Right lobe of liver (tissue), 4 donors: ENCODE measurements around the gene RAB33A.

ENCODE experiments used
- POLR2A ChIP-seq: fragments of 450-650 bp; IDR thresholded peaks from one replicate; pipeline ENCODE4 v1.6.1; 2017; ENCODE audit warnings: antibody characterized with exemption, mild to moderate bottlenecking
- TF ChIP-seq, protein P1 (sequence below), 4 donors: fragments of 200-600 bp in 3 of 4; fragments of 450-650 bp in 1 of 4; IDR thresholded peaks; one replicate each; pipeline versions ENCODE4 v1.5.1 to v1.8.0; 2016 to 2022; ENCODE audit warnings: antibody characterized with exemption in 4 of 4, mild to moderate bottlenecking in 2 of 4
- donor health status: DM: no; HTN: no; CAD: no.
- donor health status: DM: no; HTN: no; CAD: no.
- donor health status: DM: no; HTN: yes; CAD: no.

GRCh38 chrX:130145123-130145522, 26.6 kb upstream of the RAB33A start:
- TF ChIP-seq, protein P1, sequence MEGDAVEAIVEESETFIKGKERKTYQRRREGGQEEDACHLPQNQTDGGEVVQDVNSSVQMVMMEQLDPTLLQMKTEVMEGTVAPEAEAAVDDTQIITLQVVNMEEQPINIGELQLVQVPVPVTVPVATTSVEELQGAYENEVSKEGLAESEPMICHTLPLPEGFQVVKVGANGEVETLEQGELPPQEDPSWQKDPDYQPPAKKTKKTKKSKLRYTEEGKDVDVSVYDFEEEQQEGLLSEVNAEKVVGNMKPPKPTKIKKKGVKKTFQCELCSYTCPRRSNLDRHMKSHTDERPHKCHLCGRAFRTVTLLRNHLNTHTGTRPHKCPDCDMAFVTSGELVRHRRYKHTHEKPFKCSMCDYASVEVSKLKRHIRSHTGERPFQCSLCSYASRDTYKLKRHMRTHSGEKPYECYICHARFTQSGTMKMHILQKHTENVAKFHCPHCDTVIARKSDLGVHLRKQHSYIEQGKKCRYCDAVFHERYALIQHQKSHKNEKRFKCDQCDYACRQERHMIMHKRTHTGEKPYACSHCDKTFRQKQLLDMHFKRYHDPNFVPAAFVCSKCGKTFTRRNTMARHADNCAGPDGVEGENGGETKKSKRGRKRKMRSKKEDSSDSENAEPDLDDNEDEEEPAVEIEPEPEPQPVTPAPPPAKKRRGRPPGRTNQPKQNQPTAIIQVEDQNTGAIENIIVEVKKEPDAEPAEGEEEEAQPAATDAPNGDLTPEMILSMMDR (IDR thresholded peaks at IDR 0.05), result no peak
- TF ChIP-seq POLR2A, result no peak
